ENCODE data around the gene LANCL2. TPM values are rescaled to one million over a fixed set of nuclear protein-coding genes. Genes with fewer than 3 reads are reported as not detected.

Gene LANCL2
- total and polyA plus RNA-seq, 9 of the 15 experiments (the other 6 are each of a cell fraction or from before 2014, with no cell fraction given), result 5.3 to 18.5 (median 13.5) TPM

DNA sequence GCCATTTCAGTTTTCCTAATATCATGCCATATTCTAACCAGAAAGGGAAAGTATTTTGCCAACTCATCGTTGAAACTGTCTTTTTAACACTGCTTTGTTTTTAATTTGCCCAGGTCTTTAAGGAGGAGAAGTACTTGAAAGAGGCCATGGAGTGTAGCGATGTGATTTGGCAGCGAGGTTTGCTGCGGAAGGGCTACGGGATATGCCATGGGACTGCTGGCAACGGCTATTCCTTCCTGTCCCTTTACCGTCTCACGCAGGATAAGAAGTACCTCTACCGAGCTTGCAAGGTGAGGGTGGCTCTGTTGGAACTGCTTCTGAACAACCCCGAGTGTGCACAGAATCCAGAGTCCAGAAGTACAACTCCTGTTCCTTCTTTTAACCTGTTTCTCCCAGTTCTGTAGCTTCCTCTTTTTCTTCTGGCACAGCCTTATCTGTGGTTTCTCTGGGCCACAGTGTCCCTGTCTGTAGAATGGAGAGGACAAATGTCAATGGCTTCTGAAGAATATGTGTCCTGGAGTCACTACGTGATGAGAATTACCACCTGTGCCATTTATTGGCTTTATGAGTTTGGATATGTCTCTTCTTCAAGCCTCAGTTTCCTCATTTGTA, 60.1 kb downstream of the LANCL2 start (continued):
- TF ChIP-seq, protein P1, sequence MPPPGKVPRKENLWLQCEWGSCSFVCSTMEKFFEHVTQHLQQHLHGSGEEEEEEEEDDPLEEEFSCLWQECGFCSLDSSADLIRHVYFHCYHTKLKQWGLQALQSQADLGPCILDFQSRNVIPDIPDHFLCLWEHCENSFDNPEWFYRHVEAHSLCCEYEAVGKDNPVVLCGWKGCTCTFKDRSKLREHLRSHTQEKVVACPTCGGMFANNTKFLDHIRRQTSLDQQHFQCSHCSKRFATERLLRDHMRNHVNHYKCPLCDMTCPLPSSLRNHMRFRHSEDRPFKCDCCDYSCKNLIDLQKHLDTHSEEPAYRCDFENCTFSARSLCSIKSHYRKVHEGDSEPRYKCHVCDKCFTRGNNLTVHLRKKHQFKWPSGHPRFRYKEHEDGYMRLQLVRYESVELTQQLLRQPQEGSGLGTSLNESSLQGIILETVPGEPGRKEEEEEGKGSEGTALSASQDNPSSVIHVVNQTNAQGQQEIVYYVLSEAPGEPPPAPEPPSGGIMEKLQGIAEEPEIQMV (tag; conservative IDR thresholded peaks at IDR 0.05; ENCODE audit: low read depth), result no peak
- TF ChIP-seq NRF1 (conservative IDR thresholded peaks at IDR 0.05 in 1 of 2, IDR thresholded peaks at IDR 0.05 in 1 of 2) (no peak), SPI1 (IDR thresholded peaks at IDR 0.05; ENCODE audit: borderline replicate concordance, low read depth, low read length) (peak; percentile 92), ESRRA (IDR thresholded peaks at IDR 0.05; ENCODE audit: borderline replicate concordance, low read depth) (peak; percentile 66; the same call in 1 of the 2 replicates), HDAC8 (tag; IDR thresholded peaks at IDR 0.05) (no peak), ZNF41 (CRISPR knock-in tag; conservative IDR thresholded peaks at IDR 0.05) (no peak), NFE2 (IDR thresholded peaks at IDR 0.05; ENCODE audit: low read depth) (0 out of 2 replicates have a peak, but pooled peaks have one; percentile 6), NR2F6 (CRISPR knock-in tag; IDR thresholded peaks at IDR 0.05) (no peak), COPS2 (conservative IDR thresholded peaks at IDR 0.05) (no peak), SMARCA4 (IDR thresholded peaks at IDR 0.05) (peak; percentile 50; the same call in 1 of the 2 replicates), SETDB1 (IDR thresholded peaks at IDR 0.05; ENCODE audit: low read length) (no peak), ZBED1 (IDR thresholded peaks at IDR 0.05) (no peak), KDM2B (CRISPR knock-in tag; IDR thresholded peaks at IDR 0.05) (no peak), MEF2A (IDR thresholded peaks at IDR 0.05; ENCODE audit: control insufficient read depth, low read depth, low read length) (no peak), TAF1 (IDR thresholded peaks at IDR 0.05; ENCODE audit: control insufficient read depth, extremely low read depth, insufficient read depth, low read length, severe bottlenecking) (no peak), ZNF408 (CRISPR knock-in tag; IDR thresholded peaks at IDR 0.05; ENCODE audit: low read depth) (no peak), MTA3 (IDR thresholded peaks at IDR 0.05; ENCODE audit: borderline replicate concordance) (no peak), ZNF707 (CRISPR knock-in tag; conservative IDR thresholded peaks at IDR 0.05) (no peak), ILK (tag; IDR thresholded peaks at IDR 0.05; ENCODE audit: borderline replicate concordance, low read depth) (no peak), ZNF354B (CRISPR knock-in tag; IDR thresholded peaks at IDR 0.05) (no peak), MCM3 (IDR thresholded peaks at IDR 0.05) (no peak)
- TF ChIP-seq, protein P2, sequence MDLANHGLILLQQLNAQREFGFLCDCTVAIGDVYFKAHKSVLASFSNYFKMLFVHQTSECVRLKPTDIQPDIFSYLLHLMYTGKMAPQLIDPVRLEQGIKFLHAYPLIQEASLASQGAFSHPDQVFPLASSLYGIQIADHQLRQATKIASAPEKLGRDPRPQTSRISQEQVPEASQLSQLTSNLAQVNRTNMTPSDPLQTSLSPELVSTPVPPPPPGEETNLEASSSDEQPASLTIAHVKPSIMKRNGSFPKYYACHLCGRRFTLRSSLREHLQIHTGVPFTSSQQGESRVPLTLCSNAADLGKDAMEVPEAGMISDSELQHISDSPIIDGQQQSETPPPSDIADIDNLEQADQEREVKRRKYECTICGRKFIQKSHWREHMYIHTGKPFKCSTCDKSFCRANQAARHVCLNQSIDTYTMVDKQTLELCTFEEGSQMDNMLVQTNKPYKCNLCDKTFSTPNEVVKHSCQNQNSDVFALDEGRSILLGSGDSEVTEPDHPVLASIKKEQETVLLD (IDR thresholded peaks at IDR 0.05), result no peak
- TF ChIP-seq, protein P3, sequence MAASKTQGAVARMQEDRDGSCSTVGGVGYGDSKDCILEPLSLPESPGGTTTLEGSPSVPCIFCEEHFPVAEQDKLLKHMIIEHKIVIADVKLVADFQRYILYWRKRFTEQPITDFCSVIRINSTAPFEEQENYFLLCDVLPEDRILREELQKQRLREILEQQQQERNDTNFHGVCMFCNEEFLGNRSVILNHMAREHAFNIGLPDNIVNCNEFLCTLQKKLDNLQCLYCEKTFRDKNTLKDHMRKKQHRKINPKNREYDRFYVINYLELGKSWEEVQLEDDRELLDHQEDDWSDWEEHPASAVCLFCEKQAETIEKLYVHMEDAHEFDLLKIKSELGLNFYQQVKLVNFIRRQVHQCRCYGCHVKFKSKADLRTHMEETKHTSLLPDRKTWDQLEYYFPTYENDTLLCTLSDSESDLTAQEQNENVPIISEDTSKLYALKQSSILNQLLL (CRISPR knock-in tag; IDR thresholded peaks at IDR 0.05; ENCODE audit: borderline replicate concordance), result no peak
